HG02588 (cell line): ENCODE measurements around the gene CEP128.

Source experiments
- ATAC-seq: cut with Tn5 transposase; IDR thresholded peaks from one replicate; pipeline ENCODE4 v1.9.1; 2021; ENCODE audit warnings: mild to moderate bottlenecking, moderate library complexity; ENCODE audit not compliant: unreplicated experiment

The CEP128 gene

GRCh38 chr14:80941241-80942185, at the start of gene CEP128:
Gene CEP128 (minus strand): TSS chr14:80941738.
- peak; percentile 99 for ATAC-seq

- ATAC-seq = peak; percentile 63
Observed at GRCh38 chr14:80988735-80989429, 47.3 kb upstream of the CEP128 start.

GRCh38 chr14:80988192-80988591, 46.7 kb upstream of the CEP128 start:
- ATAC-seq = no peak

- ATAC-seq = no peak
Observed at GRCh38 chr14:80987235-80988032, 45.9 kb upstream of the CEP128 start.

- no peak for ATAC-seq
Observed at GRCh38 chr14:80982711-80983110, 41.2 kb upstream of the CEP128 start.

- no peak for ATAC-seq
Observed at GRCh38 chr14:80981673-80982072, 40.1 kb upstream of the CEP128 start.

GRCh38 chr14:80981156-80981555, 39.6 kb upstream of the CEP128 start:
- ATAC-seq = no peak

- ATAC-seq = no peak
Observed at GRCh38 chr14:80979951-80980350, 38.4 kb upstream of the CEP128 start.

- peak; percentile 44 for ATAC-seq
Observed at GRCh38 chr14:80978403-80978802, 36.9 kb upstream of the CEP128 start.

- ATAC-seq = peak; percentile 66
Observed at GRCh38 chr14:80977221-80977620, 35.7 kb upstream of the CEP128 start.

GRCh38 chr14:80974679-80975078, 33.1 kb upstream of the CEP128 start:
- no peak for ATAC-seq

GRCh38 chr14:80973931-80974641, 32.5 kb upstream of the CEP128 start:
- no peak for ATAC-seq

- no peak for ATAC-seq
Observed at GRCh38 chr14:80965037-80965436, 23.5 kb upstream of the CEP128 start.

- peak; percentile 97 for ATAC-seq
Observed at GRCh38 chr14:80959496-80959895, 18.0 kb upstream of the CEP128 start.

GRCh38 chr14:80958939-80959338, 17.4 kb upstream of the CEP128 start:
- no peak for ATAC-seq

GRCh38 chr14:80958226-80958625, 16.7 kb upstream of the CEP128 start:
- no peak for ATAC-seq

GRCh38 chr14:80957613-80958012, 16.1 kb upstream of the CEP128 start:
- ATAC-seq = no peak

GRCh38 chr14:80956922-80957321, 15.4 kb upstream of the CEP128 start:
- no peak for ATAC-seq

- no peak for ATAC-seq
Observed at GRCh38 chr14:80956102-80956501, 14.6 kb upstream of the CEP128 start.

- ATAC-seq = no peak
Observed at GRCh38 chr14:80955416-80955941, 13.9 kb upstream of the CEP128 start, which contains the start of gene TSHR. Gene TSHR (plus strand): TSS chr14:80955621. CDS start chr14:80955681, 60 bp downstream.
